DMS53 treated with DMSO at 0.1 percent for 48 hours (cell line): ENCODE measurements around the gene SHB.
A peak's percentile ranks its signal among the peaks of the same experiment; 100 is the strongest.

Experiments used
- DNase-seq: peaks from one replicate; lab custom pipeline; 2025; ENCODE audit not compliant: unreplicated experiment; lab: John Stamatoyannopoulos, UW

Gene SHB

GRCh38 chr9:38088006-38088925 is 19.2 kb upstream of the SHB start:
- peak; percentile 43 for DNase-seq

GRCh38 chr9:38086496-38086895 is 17.5 kb upstream of the SHB start:
- DNase-seq = no peak

GRCh38 chr9:38085308-38085707 is 16.3 kb upstream of the SHB start:
- DNase-seq = no peak

- no peak for DNase-seq
Observed at GRCh38 chr9:38084556-38084880, 15.5 kb upstream of the SHB start.

DNA sequence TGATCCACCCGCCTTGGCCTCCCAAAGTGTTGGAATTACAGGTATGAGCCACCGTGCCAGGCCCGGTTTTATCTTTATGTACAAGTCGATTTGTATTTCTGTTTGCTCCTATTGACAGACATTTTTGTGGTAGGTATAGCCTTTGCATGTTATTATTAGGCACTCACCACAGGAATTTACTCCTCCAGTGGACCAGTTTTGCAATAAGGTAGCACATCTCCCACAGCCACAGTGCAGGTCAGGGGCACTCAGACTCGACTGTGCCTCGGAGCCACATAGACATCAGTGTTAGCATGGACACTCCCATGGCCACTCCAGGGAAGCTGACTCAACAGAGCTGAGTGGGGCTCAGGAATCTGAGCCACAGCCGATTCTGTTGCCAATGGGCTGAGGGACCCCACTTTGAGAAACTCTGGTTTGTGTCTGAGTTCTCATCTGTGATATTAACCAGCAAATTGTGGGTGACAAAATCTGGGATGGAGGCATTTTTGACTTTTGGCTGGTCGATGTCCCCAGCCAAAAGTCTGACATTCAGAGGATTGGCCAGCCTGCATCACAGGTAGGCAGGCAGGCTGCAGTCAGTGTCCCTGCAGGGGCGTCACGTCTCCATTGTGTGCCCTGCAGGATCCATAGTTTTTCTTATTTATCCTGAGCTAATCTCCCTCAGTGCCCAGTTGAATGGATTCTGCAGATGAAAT is 15.0 kb upstream of the SHB start:
- DNase-seq = no peak

DNA sequence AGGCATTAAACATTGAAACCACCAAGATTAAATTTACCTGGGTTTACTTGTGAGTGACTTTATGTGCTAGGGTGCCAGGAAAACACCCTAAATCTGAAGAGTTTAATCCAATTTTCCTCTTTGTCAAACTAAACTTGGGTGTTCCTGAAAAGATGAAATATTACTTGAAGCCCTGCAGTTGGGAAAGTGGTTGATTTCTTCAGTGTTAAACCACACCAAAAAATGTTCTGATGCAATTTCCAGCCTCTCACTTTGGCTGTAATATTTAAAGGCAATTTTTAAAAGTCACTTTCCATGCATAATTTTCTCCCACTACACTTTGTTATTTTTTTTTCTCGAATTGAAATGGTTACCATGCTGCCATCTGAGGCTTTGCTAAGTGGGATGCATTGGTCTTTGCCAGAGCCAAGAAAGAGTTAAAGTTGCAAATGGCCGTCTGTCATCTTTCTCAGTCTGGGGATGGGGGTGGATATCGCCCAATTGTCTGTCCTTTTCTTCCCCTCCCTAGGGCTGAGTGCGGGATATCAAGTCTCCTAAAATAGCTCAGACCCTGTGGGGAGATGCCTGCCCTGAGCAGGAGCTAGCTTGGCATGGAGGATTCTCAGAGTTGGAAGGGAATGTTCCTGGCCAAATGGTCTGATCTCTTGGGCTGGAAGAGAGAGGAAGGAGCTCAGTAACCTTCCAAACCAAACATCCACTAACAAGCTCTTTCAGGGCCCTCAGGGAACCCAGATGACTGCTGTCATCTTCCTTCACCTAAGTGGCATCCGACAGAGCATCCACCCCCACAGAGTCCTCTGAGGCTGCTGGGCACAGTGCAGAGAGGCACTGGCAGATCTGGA is 13.6 kb upstream of the SHB start:
- no peak for DNase-seq

- no peak for DNase-seq
Observed at GRCh38 chr9:38081356-38082108, 12.5 kb upstream of the SHB start.

DNA sequence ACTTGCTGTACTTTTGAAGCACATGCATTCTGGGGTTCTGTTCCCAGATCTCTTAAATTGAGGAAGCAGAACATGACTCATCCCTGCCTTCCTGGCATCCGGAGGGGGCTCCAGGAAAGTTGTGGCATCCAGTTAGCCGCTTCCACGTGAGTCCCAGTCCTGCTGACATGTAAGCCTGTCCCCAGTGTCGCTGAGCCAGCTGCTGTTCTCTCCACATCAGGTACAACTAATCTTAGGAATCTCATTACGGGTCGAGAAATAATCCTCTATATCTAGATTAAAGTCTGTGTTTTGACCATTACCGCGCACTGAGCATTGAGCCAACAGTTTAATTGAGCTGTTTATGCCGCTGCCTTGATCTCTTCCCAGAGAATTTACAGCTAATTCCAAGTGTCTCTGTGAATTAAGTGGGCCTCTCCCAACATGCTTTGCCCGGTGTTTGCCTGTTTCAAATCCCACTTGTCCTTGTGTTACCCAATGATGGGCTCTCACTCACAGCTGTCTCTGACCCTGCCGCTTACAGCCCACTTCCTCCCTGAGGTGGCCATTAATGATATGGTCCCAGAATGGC is 10.5 kb upstream of the SHB start:
- no peak for DNase-seq

GRCh38 chr9:38075272-38075671 is 6.2 kb upstream of the SHB start:
- no peak for DNase-seq

DNA sequence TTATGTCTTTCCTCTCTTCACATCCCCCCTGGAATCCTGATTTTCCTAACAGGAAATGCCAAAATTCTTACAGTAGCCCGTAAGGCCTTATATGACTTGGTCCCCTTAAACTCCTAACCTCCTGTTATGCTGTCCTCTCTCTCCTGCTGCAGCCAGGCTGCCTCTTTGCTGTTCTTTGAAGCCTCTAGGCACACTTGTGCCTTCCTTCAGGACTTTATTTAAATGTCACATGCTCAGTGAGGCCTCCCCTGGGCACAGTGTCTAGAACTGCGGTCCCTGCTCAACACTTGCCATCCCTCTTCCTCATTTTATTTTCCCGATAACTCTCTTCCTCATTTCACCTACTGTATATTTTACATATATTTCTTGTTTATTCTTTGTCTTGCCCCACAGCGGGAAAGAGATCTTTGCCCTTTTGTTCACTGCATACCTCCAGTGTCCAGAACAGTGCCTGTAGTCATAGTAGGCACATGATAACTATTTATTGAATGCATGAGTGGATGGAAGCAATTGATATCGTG is 5.5 kb upstream of the SHB start:
- DNase-seq = no peak

DNA sequence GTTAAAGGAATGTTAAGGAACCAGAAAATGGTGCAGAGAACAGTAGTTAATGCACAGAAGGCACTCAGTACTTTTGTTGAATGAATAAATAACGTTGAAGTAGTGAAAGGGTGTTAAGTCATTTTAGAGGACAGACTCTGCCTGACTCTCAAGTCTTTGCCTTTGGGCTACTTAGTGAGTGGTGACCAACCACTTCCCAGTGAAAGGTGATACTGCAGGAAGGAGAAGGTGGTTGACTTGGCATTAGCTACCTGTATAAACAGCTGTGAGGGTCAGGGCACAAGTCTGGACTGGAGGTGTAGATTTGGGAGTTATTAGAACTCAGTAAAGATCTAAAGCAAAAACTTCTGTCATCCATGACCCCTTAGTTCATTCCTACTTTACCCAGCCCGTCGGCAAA is 4.9 kb upstream of the SHB start:
- DNase-seq = no peak

DNA sequence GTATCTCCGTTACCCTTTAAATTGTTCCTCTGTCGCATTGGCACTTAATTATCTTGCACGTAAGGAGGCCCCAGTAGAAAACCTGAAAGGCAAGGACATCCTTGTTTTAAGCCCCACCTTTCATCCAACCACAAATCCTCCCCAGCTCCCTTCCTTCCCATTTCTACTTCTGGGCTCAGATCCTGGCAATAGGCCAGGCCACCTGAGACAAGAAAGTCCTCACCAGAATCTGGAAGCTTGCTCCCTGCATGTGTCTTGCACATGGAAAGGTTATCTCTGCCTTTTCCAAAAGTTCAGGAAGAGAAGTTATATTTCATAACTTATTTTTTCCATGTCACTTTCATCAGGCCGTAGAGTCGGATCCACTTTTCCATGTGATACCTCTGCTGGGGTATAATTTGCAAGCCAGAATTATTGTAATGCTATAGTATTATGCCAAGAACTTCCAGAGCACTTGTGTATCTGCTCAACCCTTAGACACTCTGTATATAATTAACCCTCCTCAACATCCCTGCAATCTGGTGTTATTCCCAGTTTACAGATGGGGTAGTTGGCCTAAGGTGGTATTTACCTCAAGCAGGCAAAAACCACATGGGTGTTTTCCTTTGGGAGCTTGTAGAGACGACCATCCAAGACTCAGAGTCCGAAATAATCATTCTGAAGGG is 2.6 kb upstream of the SHB start:
- no peak for DNase-seq

- DNase-seq = no peak
Observed at GRCh38 chr9:38067859-38068681, 957 bp downstream of the SHB start.

- no peak for DNase-seq
Observed at GRCh38 chr9:38066914-38067858, 1.8 kb downstream of the SHB start.

DNA sequence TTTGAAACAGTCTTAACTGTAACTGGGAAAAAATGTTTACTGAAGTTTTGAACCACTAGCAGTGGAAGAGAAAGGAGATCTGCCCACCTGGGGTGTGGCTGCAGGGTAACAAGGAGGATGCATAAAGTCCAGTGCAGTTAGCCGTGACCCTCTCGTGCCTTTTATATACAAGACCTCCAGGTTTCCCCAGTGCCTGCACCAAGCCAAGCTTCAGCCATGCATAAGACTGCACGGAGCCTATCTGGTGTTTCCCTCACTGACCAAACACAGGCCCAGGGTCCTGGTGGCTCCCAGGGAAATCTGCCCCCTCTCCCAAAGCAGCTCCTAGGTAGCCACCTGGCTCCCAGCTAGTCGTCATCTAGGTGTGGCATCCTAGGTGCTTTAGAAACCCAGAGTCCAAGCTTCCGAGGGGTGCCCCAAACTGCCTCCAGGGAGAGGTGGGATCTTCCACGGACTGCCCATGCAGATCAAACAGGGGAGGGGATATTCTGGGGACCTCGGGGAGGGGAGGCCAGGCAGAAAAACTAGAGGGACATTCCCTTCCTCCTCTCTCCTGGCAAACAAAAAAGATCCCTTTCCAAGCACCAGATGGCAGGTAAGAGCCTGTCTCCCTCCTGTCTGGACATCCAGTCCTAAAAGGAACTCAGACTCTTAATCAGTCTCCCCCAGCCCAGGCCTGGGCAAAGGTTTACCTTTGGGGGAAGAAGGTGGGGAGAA is 2.7 kb downstream of the SHB start:
- peak; percentile 17 for DNase-seq

- DNase-seq = no peak
Observed at GRCh38 chr9:38065369-38066075, 3.5 kb downstream of the SHB start.
